Fibroblast of lung (primary cell): ENCODE measurements around the gene ARL6IP1. TPM values are rescaled to one million over a fixed set of nuclear protein-coding genes. Genes with fewer than 3 reads are reported as not detected.

Experiments used
- DNase-seq, 2 donors: peaks; one replicate each; pipeline versions ENCODE4 v3.0.0 to v3.0.0-alpha.2; 2010; ENCODE audit warnings: low read depth in 2 of 2
- H2AFZ ChIP-seq: 2 replicates; pipeline ENCODE4 v1.5.1; 2012; ENCODE audit warnings: low read length, control low read depth, inconsistent platforms
- H3K27ac ChIP-seq: 2 replicates; pipeline ENCODE4 v1.5.1; 2011; ENCODE audit warnings: low read length, control low read depth; ENCODE audit not compliant: insufficient read depth
- H3K27me3 ChIP-seq: 2 replicates; pipeline ENCODE4 v1.5.1; 2011; ENCODE audit warnings: mild to moderate bottlenecking, low read length; ENCODE audit not compliant: control insufficient read depth, insufficient read depth
- H3K36me3 ChIP-seq: 2 replicates; pipeline ENCODE4 v1.5.1; 2011; ENCODE audit warnings: low read length; ENCODE audit not compliant: control insufficient read depth, insufficient read depth
- H3K4me1 ChIP-seq: 2 replicates; pipeline ENCODE4 v1.5.1; 2011; ENCODE audit warnings: low read length; ENCODE audit not compliant: control insufficient read depth, insufficient read depth; ENCODE audit errors: extremely low read depth
- H3K4me2 ChIP-seq: 2 replicates; pipeline ENCODE4 v1.5.1; 2011; ENCODE audit warnings: low read length, control low read depth; ENCODE audit not compliant: insufficient read depth; ENCODE audit errors: extremely low read depth
- H3K4me3 ChIP-seq, 4 experiments: fragments of 200-600 bp in 1 of 4; sonication (generic) in 1 of 4; replicated peaks in 1 of 4; 2 replicates each; pipeline ENCODE4 v1.5.1; 2011 to 2016; ENCODE audit warnings: low read length in 4 of 4, low read depth in 3 of 4, mild to moderate bottlenecking in 3 of 4, control low read depth in 2 of 4, inconsistent platforms in 1 of 4, mixed read lengths in 1 of 4; ENCODE audit not compliant: insufficient read depth in 1 of 4; ENCODE audit errors: control extremely low read depth in 1 of 4
- H3K79me2 ChIP-seq: 2 replicates; pipeline ENCODE4 v1.5.1; 2012; ENCODE audit warnings: mild to moderate bottlenecking, low read length, inconsistent platforms; ENCODE audit not compliant: control insufficient read depth, insufficient read depth
- H3K9ac ChIP-seq: 2 replicates; pipeline ENCODE4 v1.5.1; 2011; ENCODE audit warnings: mild to moderate bottlenecking, low read length, control low read depth; ENCODE audit not compliant: insufficient read depth
- H3K9me3 ChIP-seq: 2 replicates; pipeline ENCODE4 v1.5.1; 2012; ENCODE audit warnings: low read depth, low read length; ENCODE audit not compliant: control insufficient read depth, insufficient read depth
- H4K20me1 ChIP-seq: 2 replicates; pipeline ENCODE4 v1.5.1; 2011; ENCODE audit warnings: low read length; ENCODE audit not compliant: control insufficient read depth, insufficient read depth; ENCODE audit errors: extremely low read depth
- EZH2 ChIP-seq: IDR thresholded peaks from 2 replicates; pipeline ENCODE4 v1.5.1; 2012; ENCODE audit warnings: low read length, control low read depth, mild to moderate bottlenecking; ENCODE audit errors: missing control alignments
- polyA plus RNA-seq, 2 donors: library from polyadenylated mRNA; depleted of rRNA in 1 of 2; stranded (reverse) in 1 of 2; unstranded in 1 of 2; fragments of >200 nt; gene quantifications; 2 replicates each; pipeline ENCODE4 v1.2.1, GENCODE V29; 2011 to 2012; ENCODE audit warnings: missing spikeins in 1 of 2
- total RNA-seq: library from RNA; depleted of rRNA; stranded (reverse); fragments of >200 nt; gene quantifications from 2 replicates; pipeline ENCODE4 v1.2.1, GENCODE V29; 2014
- TF ChIP-seq, protein P1 (sequence below), 2 donors: IDR thresholded peaks in 1 of 2; conservative IDR thresholded peaks in 1 of 2; 1 replicate in 1 of 2; 2 replicates in 1 of 2; pipeline ENCODE4 v1.5.1; 2011 to 2012; ENCODE audit warnings: low read length in 2 of 2, control low read depth in 1 of 2, inconsistent platforms in 1 of 2, low read depth in 1 of 2, mild to moderate bottlenecking in 1 of 2

The ARL6IP1 gene
- total and polyA plus RNA-seq, 2 donors (not counting 1 experiment from before 2014, with no cell fraction given) = 119 to 224 TPM

DNA sequence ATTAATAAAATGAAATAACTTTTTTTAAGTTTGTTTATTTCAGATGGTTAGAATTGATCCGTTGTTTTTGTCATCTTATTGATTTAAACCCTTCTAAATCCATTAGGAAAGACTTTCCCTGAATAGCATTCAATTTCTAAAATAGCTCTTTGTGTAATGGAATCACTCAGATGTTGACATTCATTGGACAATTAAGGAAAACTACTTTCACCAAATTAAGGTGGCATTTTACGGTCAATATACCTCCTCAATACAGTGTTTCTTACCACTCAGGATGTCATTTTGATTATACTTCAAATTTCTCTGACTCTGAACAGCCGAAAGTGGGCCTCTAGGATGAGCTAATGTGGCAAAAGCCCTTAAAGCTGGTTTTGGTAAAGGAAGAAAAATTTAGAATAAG, 1.8 kb downstream of the ARL6IP1 start:
- H3K9me3 ChIP-seq = no peaks in the 10 kb centered on the region
- peak overlapping the region; percentile 82 for H3K4me2 ChIP-seq
- peaks cover 58% of the 10 kb centered on the region for H3K79me2 ChIP-seq
- no peaks in the 10 kb centered on the region for H3K36me3 ChIP-seq
- no peaks in the 10 kb centered on the region for H4K20me1 ChIP-seq
- no peaks in the 10 kb centered on the region for H3K27me3 ChIP-seq
- H3K4me3 ChIP-seq = peak overlapping the region; percentile 75 to 91 (median 84)
- no peak overlapping the region for H2AFZ ChIP-seq
- DNase-seq = no peak
- peaks cover 2% of the 10 kb centered on the region for H3K4me1 ChIP-seq
- H3K27ac ChIP-seq = no peak overlapping the region
- no peak overlapping the region for H3K9ac ChIP-seq
- no peak for TF ChIP-seq EZH2
- TF ChIP-seq, protein P1, sequence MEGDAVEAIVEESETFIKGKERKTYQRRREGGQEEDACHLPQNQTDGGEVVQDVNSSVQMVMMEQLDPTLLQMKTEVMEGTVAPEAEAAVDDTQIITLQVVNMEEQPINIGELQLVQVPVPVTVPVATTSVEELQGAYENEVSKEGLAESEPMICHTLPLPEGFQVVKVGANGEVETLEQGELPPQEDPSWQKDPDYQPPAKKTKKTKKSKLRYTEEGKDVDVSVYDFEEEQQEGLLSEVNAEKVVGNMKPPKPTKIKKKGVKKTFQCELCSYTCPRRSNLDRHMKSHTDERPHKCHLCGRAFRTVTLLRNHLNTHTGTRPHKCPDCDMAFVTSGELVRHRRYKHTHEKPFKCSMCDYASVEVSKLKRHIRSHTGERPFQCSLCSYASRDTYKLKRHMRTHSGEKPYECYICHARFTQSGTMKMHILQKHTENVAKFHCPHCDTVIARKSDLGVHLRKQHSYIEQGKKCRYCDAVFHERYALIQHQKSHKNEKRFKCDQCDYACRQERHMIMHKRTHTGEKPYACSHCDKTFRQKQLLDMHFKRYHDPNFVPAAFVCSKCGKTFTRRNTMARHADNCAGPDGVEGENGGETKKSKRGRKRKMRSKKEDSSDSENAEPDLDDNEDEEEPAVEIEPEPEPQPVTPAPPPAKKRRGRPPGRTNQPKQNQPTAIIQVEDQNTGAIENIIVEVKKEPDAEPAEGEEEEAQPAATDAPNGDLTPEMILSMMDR (conservative IDR thresholded peaks at IDR 0.05 in 1 of 2, IDR thresholded peaks at IDR 0.05 in 1 of 2; ENCODE audit: low read depth in 1 of 2, low read length in 2 of 2) = no peak

DNA sequence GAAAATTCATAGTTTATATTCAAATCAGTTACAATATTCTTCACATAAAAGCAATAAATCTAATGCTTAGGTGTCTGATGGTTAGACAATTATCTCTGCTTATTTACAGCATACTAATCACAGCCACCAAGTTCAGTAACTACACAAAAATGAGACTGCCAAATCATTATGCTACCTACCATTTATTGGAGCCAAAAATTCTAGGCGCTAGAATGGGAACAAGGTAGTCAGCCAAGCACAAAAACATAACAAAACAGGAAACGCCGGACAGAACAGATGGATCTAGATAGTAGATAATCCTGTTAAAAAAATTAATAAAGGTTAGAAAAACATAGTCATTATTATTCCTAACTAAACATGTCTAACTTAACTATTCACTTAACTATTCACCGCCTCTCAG, 3.6 kb downstream of the ARL6IP1 start:
- no peak overlapping the region for H3K9ac ChIP-seq

DNA sequence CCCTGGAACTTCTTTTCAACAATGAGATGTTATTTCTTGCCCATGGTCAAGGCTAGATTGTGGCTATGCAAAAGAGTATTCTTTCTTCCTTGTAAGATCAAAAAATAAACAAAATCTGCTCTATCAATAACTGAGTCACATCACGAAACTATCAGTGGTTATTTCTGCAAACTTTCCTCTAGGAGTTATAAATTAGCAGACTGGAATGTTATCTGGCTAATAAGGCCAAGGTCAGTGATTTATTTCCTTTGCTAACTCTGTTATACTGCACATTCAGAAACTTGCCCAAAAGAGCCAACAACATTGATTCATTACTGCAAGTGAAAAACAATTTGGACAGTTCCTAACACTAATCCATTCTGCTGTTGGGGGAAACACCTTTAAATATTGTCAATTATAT, 5.0 kb downstream of the ARL6IP1 start:
- DNase-seq = no peak
- no peaks in the 10 kb centered on the region for H3K9me3 ChIP-seq
- H3K9ac ChIP-seq = no peak overlapping the region
- H3K4me3 ChIP-seq = no peak overlapping the region
- no peak for TF ChIP-seq EZH2
- TF ChIP-seq, protein P1 (conservative IDR thresholded peaks at IDR 0.05 in 1 of 2, IDR thresholded peaks at IDR 0.05 in 1 of 2; ENCODE audit: low read depth in 1 of 2, low read length in 2 of 2) = no peak
- peaks cover 63% of the 10 kb centered on the region for H3K79me2 ChIP-seq
- no peak overlapping the region for H3K27ac ChIP-seq
- H3K4me2 ChIP-seq = no peak overlapping the region
- H3K4me1 ChIP-seq = peaks cover 2% of the 10 kb centered on the region
- no peaks in the 10 kb centered on the region for H4K20me1 ChIP-seq
- H3K27me3 ChIP-seq = no peaks in the 10 kb centered on the region
- no peak overlapping the region for H2AFZ ChIP-seq
- peaks cover 10% of the 10 kb centered on the region for H3K36me3 ChIP-seq

More for the DNA sequence above, 3.6 kb downstream of the ARL6IP1 start:
- H3K79me2 ChIP-seq = peaks cover 62% of the 10 kb centered on the region
- H4K20me1 ChIP-seq = no peaks in the 10 kb centered on the region
- H3K27ac ChIP-seq = no peak overlapping the region
- peaks cover 6% of the 10 kb centered on the region for H3K36me3 ChIP-seq
- no peak for DNase-seq
- no peaks in the 10 kb centered on the region for H3K27me3 ChIP-seq
- no peak overlapping the region for H3K4me2 ChIP-seq
- H3K4me3 ChIP-seq = no peak overlapping the region
- TF ChIP-seq EZH2 = no peak
- TF ChIP-seq, protein P1 (conservative IDR thresholded peaks at IDR 0.05 in 1 of 2, IDR thresholded peaks at IDR 0.05 in 1 of 2; ENCODE audit: low read depth in 1 of 2, low read length in 2 of 2) = no peak
- H2AFZ ChIP-seq = no peak overlapping the region
- H3K9me3 ChIP-seq = no peaks in the 10 kb centered on the region
- H3K4me1 ChIP-seq = peaks cover 2% of the 10 kb centered on the region
